Measurements from ENCODE around the gene ADAMTS2. TPM values are rescaled to one million over a fixed set of nuclear protein-coding genes. Genes with fewer than 3 reads are reported as not detected.

Gene ADAMTS2
- total and polyA plus RNA-seq, 2 of the 4 experiments (the other 2 are of a cell fraction), result 19.0 to 58.8 TPM

DNA sequence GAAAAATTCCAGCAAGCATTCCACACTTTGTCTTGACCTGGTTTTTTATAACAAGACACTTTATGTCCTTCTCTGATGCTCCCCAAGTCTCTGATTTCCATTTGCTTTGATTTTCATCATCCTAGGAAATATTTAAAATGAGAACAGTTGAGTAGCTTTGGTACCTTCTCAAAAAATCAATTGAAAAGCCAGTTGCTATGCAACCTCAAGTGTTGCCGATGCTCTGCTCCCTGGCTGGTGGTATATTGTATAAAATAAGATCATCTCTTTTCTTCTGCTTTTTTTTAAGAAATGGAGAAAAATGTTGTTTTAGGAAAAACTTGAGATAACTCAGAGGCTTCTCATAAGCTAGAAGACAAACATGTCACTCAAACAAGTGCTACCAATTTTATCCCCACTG is 175.4 kb downstream of the ADAMTS2 start:
- intact Hi-C loops (cut with micrococcal nuclease) (loop anchor here (5.0 kb wide), 1 partner anchor 97 kb away; no protein-coding TSS in a partner anchor), in situ Hi-C loops (cut with MboI; ENCODE audit: low sequenced_read_pairs) (loop anchor here (5.0 to 10.0 kb wide), 3 partner anchors 177 to 327 kb away; partner anchors contain the start of gene ADAMTS2), dilution Hi-C loops (cut with HindIII; ENCODE audit: low sequenced_read_pairs, unreplicated experiment) (no loop called here)
- no peak for DNase-seq
- ChIA-PET CTCF (interaction anchor here (0.6 to 0.8 kb wide), 2 partner anchors 174 to 324 kb away, joined by 3 read pairs; no protein-coding TSS in a partner anchor), POLR2A (ENCODE audit: unreplicated experiment) (no interaction called here)
- no peak for ATAC-seq (ENCODE audit: low read depth)
- Histone ChIP-seq H3K9me3 (ENCODE audit: control insufficient read depth, insufficient read depth, low read length) (peaks cover 4% of the 10 kb centered on the region; the same call in 1 of the 2 replicates), H4K8ac (ENCODE audit: low read depth in 2 of 2, low read length in 2 of 2) (no peak overlapping the region), H3K36me3 (ENCODE audit: control insufficient read depth, insufficient read depth, low read length) (no peaks in the 10 kb centered on the region; the same call in 1 of the 2 replicates), H2AFZ (replicated peaks; ENCODE audit: low read length, poor library complexity) (no peak overlapping the region), H4K5ac (ENCODE audit: low read depth, low read length) (no peak overlapping the region), H3K27me3 (ENCODE audit: control insufficient read depth, insufficient read depth, low read length) (no peaks in the 10 kb centered on the region), H3K14ac (replicated peaks; ENCODE audit: low read depth, low read length) (no peak overlapping the region), H3K27ac (ENCODE audit: insufficient read depth, low read length) (no peak overlapping the region), H3K56ac (ENCODE audit: extremely low read depth, insufficient read depth, low read length) (no peak overlapping the region), H2AK5ac (ENCODE audit: low read depth, low read length) (no peak overlapping the region), H3K4me2 (ENCODE audit: low read depth, low read length) (no peak overlapping the region), H3K4me3 (ENCODE audit: insufficient read depth, low read depth, low read length) (no peak overlapping the region), H2BK5ac (ENCODE audit: low read depth, low read length, poor library complexity, severe bottlenecking) (no peak overlapping the region), H2BK20ac (ENCODE audit: low read depth, low read length) (no peak overlapping the region), H2BK15ac (ENCODE audit: low read depth, low read length) (no peak overlapping the region), H3K9me1 (ENCODE audit: insufficient read depth, low read length) (no peaks in the 10 kb centered on the region), H2AK9ac (replicated peaks; ENCODE audit: low read depth, low read length, poor library complexity) (no peak overlapping the region), H2BK120ac (ENCODE audit: low read depth, low read length) (no peak overlapping the region), H4K91ac (ENCODE audit: insufficient read depth, low read depth, low read length) (no peak overlapping the region), H3K23ac (ENCODE audit: low read depth, low read length) (no peak overlapping the region), H3K4me1 (ENCODE audit: control insufficient read depth, insufficient read depth, low read length) (no peaks in the 10 kb centered on the region), H3K18ac (ENCODE audit: low read depth, low read length) (no peak overlapping the region), H3K4ac (ENCODE audit: low read depth, low read length) (no peak overlapping the region), H4K20me1 (ENCODE audit: insufficient read depth, low read length) (no peaks in the 10 kb centered on the region), H3K79me1 (ENCODE audit: low read depth in 1 of 2, low read length in 2 of 2) (peaks cover 0 to 5% of the 10 kb centered on the region in 2 experiments; a peak in 1 of 4 replicates), H3K9ac (ENCODE audit: low read depth, low read length) (no peak overlapping the region)
- no TSS peak for BruUV-seq (replicated peaks)
- no CpG with 5 or more reads among the region's 1 CpG for WGBS, 2 experiments (ENCODE audit: extremely low coverage in 2 of 2, insufficient read length in 1 of 2)
- TF ChIP-seq MAFK (IDR thresholded peaks at IDR 0.05; ENCODE audit: low read depth, low read length), result no peak
- TF ChIP-seq, protein P1, sequence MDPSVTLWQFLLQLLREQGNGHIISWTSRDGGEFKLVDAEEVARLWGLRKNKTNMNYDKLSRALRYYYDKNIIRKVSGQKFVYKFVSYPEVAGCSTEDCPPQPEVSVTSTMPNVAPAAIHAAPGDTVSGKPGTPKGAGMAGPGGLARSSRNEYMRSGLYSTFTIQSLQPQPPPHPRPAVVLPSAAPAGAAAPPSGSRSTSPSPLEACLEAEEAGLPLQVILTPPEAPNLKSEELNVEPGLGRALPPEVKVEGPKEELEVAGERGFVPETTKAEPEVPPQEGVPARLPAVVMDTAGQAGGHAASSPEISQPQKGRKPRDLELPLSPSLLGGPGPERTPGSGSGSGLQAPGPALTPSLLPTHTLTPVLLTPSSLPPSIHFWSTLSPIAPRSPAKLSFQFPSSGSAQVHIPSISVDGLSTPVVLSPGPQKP (IDR thresholded peaks at IDR 0.05; ENCODE audit: borderline replicate concordance, low read depth, low read length), result no peak
- no peak for TF ChIP-seq CEBPB (IDR thresholded peaks at IDR 0.05; ENCODE audit: low read depth, low read length)
- TF ChIP-seq BHLHE40 (IDR thresholded peaks at IDR 0.05; ENCODE audit: low read depth, low read length), result no peak
- no peak for TF ChIP-seq MXI1 (IDR thresholded peaks at IDR 0.05; ENCODE audit: borderline replicate concordance, low read depth, low read length)
- TF ChIP-seq RFX5 (IDR thresholded peaks at IDR 0.05; ENCODE audit: low read depth, low read length), result no peak
- TF ChIP-seq, protein P2, sequence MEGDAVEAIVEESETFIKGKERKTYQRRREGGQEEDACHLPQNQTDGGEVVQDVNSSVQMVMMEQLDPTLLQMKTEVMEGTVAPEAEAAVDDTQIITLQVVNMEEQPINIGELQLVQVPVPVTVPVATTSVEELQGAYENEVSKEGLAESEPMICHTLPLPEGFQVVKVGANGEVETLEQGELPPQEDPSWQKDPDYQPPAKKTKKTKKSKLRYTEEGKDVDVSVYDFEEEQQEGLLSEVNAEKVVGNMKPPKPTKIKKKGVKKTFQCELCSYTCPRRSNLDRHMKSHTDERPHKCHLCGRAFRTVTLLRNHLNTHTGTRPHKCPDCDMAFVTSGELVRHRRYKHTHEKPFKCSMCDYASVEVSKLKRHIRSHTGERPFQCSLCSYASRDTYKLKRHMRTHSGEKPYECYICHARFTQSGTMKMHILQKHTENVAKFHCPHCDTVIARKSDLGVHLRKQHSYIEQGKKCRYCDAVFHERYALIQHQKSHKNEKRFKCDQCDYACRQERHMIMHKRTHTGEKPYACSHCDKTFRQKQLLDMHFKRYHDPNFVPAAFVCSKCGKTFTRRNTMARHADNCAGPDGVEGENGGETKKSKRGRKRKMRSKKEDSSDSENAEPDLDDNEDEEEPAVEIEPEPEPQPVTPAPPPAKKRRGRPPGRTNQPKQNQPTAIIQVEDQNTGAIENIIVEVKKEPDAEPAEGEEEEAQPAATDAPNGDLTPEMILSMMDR (conservative IDR thresholded peaks at IDR 0.05; ENCODE audit: low read depth, low read length), result no peak
- no peak for TF ChIP-seq MAZ (IDR thresholded peaks at IDR 0.05; ENCODE audit: borderline replicate concordance, low read depth, low read length)
- no peak for TF ChIP-seq RAD21 (IDR thresholded peaks at IDR 0.05; ENCODE audit: low read length)
- no peak for TF ChIP-seq FOS (IDR thresholded peaks at IDR 0.05; ENCODE audit: low read depth, low read length)
